Activated T-cell treated with anti-CD3 and anti-CD28 coated beads, Interleukin-2, amount 50 U/mL, for 1 hour (primary cell): ENCODE results near the gene ZNF750.

ENCODE experiments used
- DNase-seq: peaks from one replicate; pipeline ENCODE4 v3.0.0-alpha.2; 2020

ZNF750 gene

DNA sequence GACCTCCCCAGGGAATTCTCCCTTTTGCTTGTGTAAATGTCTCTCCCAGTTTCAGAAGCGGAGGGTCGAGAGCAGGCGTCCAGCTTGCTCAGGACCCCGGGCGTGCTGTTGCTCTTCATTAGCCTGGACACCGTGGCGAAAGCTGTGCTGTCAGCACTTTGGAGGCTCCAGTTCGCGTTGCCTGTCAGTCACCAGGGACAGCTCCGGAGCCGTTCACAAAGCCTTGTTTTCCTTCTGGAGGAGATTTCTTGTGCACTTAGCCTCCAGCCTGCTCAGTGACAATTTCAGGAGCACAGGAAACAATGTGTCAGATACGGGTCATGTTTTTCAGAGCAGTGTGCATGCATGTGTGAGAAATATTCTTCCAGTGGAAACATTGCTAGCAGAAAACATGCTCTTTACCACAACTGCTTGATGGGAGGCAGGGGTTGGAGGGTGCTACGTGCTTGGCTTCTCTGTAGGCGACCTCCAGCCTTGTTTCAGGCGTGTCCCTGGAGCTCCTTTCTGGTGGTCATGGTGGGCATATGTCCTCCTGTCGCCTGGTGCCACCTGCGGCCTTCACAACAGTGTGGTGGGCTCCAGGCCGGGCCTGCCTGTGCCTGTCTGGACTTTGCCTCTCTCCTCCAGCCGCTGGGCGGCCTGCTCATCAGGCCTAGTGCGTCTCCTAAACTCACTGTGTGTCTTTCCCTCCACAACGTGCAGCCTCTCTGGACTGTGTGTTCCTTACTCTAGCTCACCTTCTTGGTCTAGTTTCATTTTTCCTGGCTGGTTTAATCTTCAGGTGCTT, 29.0 kb downstream of the ZNF750 start:
- no peak for DNase-seq

- DNase-seq = no peak
These were observed 30.6 kb downstream of the ZNF750 start for GRCh38 chr17:82808921-82809905.

DNA sequence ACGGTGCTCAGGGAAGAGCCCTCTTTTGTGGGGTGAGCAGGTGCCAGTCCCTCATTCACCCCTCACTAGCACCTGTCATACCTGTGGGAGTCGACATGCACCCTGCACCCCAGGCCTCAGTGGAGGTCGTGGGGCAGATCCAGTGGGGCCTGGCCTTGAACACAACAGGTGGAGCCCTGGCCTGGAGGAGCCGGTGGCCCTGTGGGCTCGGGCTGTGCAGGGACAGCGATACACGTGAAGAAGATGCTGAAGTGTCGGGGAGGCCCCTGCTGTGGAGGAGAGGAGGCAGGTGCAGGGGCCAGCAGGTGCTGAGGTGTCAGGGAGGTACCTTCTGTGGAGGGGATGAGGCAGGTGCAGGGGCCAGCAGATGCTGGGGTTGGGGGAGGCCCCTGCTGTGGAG, 31.8 kb downstream of the ZNF750 start:
- DNase-seq = no peak

GRCh38 chr17:82807562-82807961, 32.3 kb downstream of the ZNF750 start:
- no peak for DNase-seq

- no peak for DNase-seq
These were observed 32.7 kb downstream of the ZNF750 start for GRCh38 chr17:82807101-82807500.

- DNase-seq = no peak
These were observed 33.2 kb downstream of the ZNF750 start for GRCh38 chr17:82806645-82807044.

DNA sequence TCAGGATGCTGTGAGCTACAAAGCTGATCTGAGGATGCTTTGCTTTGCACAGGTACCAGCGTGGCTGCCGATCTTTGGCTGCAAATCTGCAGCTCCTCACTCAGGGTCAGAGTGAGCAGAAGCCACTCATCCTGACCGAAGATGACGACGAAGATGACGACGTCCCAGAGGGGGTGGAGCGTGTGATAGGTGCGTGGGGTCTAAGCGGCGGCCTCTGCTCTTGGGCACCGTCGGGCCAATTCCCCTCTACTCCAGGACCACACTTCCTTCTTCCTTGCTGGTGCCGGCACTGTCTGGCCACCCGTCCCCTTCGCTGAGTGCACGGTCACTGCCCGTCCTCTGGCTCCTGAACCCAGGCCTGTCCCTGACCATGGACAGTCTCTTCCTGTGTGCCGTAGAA, 34.0 kb downstream of the ZNF750 start:
- DNase-seq = no peak

GRCh38 chr17:82805254-82805653, 34.6 kb downstream of the ZNF750 start:
- no peak for DNase-seq

DNA sequence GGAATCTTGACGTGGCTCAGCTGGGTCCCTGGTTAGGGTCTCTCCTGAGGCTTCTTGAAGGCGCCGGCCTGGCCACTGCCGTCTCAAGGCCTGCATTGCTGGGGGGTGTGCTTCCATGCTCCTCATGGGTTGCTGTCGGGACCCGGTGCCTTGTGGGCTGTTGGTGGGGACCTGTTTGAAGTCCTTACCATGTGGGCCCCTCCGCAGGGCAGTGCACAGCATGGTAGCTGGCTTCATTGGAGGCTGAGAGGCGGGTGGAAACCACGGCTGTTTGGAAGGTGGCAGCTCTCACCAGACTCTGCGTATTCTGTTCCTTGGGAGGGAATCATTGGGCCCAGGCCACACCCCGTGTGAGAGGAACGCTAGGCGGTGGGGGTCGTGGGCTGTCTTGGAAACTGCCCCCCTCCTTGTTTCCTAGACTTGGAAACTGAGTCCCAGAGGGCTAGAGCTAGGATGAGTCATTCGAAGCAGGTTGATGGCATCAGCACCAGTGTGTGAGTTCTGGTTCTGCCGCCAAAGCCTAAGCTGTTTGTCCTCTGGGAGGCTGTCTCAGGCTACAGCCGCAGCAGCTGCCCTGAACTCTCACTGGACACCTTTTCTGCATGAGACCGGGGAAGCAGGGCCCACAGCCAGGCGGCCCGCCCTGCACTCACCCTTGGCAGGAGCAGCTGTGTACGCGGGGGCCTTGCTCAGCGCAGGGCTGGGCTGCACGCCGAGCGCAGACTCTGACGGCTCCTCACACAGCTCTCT, 35.2 kb downstream of the ZNF750 start:
- DNase-seq = no peak

GRCh38 chr17:82803606-82804005, 36.2 kb downstream of the ZNF750 start:
- no peak for DNase-seq

DNA sequence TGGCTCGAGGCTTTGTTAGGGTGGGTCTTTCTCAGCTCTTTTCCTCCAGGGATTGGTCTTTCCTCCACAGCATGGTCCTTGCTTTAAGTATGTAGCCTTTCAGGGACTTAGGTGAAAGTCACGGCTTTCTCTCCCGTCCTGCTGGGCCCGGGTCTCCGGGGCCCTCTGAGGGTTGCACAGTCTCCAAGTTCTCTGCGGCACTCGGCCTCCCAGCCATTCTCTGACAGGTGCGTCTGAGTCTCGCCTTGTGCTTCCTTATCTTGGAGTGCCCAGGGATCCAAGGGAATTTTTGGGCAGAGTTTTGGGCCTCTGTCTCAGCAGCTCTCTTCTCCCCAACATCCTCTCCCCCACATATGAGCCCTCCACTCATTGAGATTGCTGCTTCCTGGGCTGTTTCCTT, 36.6 kb downstream of the ZNF750 start:
- DNase-seq = no peak

DNA sequence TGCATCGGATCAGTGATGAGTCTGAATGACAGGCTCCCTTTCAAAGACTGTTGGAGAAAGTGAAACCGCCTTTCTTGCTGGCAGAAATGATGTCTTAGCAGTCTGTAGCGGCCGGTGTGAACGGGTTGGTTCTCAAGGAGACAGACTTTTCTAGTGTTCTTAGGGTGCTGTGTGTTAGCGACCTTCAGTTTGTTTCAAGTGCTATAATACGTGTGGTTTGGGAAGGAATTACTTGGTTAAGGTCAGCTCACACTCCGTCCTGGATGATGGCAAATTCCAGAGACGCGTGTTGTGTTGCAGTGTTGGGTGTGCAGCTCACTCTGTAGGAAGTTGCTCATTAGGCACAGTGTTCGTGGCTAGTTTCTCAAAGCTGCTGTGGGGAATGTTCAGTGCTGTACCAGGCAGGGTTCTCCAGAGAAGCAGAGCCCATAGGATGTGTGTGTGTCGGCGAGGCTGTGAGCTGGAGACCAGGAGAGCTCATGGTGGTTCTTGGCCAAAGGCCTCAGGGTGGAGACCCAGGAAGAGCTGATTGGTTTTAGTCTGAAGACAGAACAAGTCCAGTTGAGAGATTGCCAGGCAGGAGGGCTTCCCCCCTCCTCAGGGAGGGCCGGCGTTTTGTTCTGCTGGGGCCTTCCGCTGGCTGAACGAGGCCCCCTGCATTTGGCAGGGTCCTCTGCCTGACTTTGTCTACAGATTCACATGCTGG, 37.6 kb downstream of the ZNF750 start:
- DNase-seq = no peak

DNA sequence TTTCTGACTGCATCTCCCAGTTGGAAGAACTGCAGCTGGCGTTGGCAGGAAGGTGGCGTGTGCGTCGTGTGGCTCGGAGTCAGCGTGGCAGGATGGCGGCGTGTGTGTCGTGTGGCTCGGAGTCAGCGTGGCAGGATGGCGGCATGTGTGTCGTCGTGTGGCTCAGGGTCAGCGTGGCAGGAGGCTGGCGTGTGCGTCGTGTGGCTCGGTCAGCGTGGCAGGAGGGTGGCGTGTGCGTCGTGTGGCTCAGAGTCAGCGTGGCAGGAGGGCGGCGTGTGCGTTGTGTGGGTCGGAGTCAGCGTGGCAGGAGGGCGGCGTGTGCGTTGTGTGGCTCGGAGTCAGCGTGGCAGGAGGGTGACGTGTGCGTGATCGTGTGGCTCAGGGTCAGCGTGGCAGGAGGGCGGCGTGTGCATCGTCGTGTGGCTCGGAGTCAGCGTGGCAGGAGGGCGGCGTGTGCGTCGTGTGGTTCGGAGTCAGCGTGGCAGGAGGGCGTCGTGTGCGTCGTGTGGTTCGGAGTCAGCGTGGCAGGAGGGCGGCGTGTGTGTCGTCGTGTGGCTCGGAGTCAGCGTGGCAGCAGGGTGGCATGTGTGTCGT, 38.3 kb downstream of the ZNF750 start:
- no peak for DNase-seq

DNA sequence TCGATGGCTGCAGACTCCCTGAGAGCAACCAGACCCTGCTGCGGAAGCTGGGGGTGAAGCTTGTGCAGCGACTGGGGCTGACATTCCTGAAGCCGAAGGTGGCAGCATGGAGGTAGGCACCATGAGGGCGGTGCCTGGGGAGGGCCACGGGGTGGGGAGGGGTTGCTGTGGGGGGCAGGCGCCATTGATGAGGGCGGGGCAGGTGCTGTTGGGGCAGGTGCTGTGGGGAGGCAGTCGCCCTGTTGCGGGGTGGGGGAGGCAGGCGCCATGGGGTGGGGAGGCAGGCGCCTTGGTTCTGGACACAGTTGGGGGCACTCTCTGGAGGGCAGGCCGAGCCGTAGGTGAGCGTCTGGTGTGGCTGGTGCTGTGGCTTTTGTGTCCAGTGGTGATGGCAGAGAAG, 38.9 kb downstream of the ZNF750 start:
- no peak for DNase-seq

DNA sequence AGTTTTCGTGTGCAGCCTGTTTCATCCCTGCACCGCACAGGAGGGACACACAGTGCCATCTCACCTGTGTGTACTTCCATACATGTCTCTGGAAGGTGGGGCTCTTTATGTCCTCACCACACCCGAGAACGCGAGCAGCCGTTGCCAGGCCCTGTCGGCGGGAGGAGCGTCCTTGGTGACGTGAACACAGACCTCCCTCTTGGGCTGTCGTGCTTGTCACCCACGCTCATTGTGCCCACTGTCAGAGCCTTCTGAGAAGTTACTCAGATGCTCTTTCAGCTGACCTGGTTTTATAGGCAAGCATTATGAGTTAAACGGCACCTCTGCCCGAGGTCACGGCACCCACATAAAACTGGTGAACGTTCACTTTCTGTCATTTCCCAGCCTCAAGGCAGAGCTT, 40.2 kb downstream of the ZNF750 start:
- no peak for DNase-seq

DNA sequence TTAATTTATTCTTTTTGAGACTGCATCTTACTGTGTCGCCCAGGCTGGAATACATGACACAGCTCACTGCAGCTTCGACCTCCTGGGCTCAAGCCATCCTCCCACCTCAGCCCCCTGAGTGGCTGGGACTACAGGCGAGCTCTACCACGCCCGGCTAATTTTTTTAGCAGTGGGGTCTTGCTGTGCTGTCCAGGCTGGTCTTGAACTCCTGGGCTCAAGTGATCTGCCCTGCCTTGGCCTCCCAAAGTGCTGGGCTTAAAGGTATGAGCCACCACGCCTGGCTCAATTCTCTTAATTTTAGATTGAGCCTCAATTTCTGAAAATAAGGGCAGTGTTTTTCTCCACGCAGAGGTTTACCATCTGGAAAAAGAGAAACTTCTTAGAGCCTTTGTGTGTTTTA, 41.1 kb downstream of the ZNF750 start:
- DNase-seq = no peak

DNA sequence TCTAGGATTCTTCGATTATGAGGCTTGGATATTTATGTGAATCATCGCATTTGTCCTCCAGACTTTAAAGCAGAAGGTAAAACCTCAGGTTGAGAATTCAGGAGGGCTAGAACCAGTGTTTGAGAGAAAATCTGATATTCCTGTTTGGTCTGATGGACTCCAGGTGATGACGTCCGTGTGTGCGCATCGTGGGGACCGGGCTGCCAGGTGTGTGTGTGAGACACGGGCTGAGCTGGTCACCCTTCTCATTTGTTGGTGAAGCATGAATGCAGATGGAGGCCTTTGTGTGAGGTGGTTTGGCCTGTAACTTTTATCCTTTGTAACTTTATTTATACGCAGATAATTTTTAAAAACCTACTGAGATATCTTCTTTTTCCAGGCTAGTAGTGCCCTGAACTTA, 42.8 kb downstream of the ZNF750 start:
- no peak for DNase-seq

DNA sequence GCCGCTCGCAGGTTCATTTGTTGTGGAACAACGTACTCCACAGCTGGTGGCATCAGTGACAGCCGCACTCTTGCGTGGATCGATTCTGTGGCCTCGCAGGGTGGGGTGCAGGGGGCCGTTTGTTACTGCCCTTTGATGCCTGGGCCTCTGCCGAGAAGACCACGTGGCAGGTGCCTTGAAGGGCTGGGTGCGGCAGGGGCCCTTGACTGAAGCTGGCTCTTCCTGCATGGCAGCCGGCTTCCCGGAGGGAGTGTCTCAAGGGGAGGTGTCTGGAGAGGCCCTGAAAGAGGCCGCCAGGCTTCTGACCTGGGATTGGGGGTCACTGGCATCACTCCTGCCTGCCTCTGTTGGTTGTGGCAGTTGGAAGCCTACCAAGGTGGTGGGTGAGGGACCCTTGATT, 44.2 kb downstream of the ZNF750 start:
- no peak for DNase-seq

DNA sequence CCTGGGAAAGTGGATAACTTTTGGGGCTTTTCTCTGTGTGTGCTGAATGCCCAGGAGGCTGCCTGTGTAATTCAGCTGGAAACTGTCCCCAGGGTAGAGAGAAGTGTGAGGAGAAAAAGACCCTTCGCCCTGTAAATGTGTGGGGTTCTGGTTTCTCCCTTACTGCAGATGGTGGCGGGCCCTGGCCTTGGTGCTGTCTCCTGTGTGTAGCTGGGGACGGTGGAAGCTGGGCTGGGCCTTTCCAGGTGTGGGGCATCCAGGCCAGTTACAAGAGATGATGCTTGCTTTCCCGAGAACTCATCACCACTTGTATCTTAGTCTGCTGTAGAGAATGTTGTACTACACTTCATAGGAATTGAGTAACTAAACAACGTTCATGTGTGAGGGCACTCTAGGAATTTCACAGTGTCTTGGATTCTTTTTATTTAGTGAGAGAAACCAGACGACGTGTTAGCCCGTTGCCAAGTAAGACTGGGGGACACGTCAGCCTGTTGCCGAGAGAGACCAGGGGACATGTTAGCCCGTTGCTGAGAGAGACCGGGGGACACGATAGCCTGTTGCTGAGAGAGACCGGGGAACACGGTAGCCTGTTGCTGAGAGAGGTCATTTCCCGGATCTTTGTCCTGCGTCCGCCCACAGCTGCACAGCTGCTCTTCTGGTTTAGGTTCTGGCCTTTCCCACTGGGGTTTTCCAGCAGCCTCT, 44.9 kb downstream of the ZNF750 start:
- no peak for DNase-seq

DNA sequence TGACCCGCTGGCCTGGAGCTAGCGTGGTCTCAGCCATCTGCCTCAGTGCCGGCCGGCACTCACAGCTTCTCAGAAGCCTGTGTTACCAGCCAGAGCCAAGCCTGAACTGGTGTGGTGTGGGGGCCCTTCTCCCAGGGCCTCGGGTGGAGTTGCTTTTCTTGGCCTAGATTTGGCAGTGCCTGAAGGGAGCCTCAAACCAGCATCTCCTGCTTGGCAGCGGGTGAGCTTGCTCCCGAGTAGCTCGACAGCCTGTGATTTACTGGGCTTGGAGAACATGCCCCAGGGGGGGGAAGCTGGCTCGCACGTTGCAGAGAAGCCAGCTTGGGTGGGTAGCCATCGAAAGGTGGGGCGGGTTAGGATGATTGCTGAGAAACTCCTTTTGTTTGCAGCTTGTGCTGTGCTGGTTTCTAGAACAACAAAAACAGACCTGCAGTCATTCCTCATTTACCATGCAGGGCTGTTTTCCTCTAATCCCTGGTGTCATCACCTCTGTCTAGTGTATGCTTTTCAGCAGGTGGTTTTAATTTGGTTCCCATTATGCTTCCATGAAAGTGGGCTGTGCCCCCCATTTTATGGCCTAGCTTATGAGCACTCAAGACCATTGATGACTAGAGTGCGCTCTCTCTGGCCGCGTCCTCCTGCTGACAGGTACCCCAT, 45.7 kb downstream of the ZNF750 start:
- DNase-seq = no peak

DNA sequence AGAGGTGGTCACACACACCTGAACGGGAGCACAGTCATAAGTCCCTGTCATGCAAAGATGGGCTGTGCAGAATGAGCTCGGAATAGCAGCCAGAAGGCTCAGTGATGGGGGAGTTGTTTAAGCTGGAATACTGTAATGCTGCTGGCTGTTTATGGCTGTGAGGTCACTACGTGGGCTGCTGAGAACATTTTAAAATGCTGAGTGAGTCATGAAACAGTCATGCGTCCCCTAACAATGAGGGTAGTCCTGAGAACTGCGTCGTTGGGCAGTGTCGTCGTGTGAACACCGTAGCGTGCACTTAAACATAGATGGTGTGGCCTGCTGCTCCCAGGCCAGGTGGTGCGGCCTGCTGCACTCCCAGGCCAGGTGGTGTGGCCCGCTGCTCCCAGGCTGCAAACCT, 48.3 kb downstream of the ZNF750 start:
- DNase-seq = no peak
